GM23338 (cell line): ENCODE results near the gene ERCC5. TPM values are rescaled to one million over a fixed set of nuclear protein-coding genes. Genes with fewer than 3 reads are reported as not detected.

Source experiments
- ATAC-seq: fragments of 200-7000 bp; cut with Tn5 transposase; 3 replicates; pipeline ENCODE4 v1.9.1; 2020
- DNase-seq: peaks from one replicate; pipeline ENCODE4 v3.0.0-alpha.2; 2015; ENCODE audit warnings: low spot score
- H2AFZ ChIP-seq: fragments of 200-600 bp; sonication (generic); 2 replicates; pipeline ENCODE4 v1.8.0; 2016; ENCODE audit warnings: antibody characterized with exemption, mild to moderate bottlenecking, moderate library complexity
- H3F3A ChIP-seq: fragments of 200-600 bp; sonication (generic); replicated peaks from 2 replicates; pipeline ENCODE4 v1.8.0; 2017; ENCODE audit warnings: antibody characterized with exemption, mixed run types, low read depth
- H3K27ac ChIP-seq: fragments of 200-600 bp; sonication (generic); 2 replicates; pipeline ENCODE4 v1.6.1; 2016; ENCODE audit warnings: low read depth
- H3K27me3 ChIP-seq: fragments of 200-600 bp; sonication (generic); 2 replicates; pipeline ENCODE4 v1.8.0; 2016; ENCODE audit warnings: mild to moderate bottlenecking, mixed run types, moderate library complexity; ENCODE audit not compliant: insufficient read depth
- H3K36me3 ChIP-seq: fragments of 200-600 bp; sonication (generic); 2 replicates; pipeline ENCODE4 v1.8.0; 2016; ENCODE audit warnings: mild to moderate bottlenecking; ENCODE audit not compliant: insufficient read depth
- H3K4me1 ChIP-seq: fragments of 200-600 bp; sonication (generic); 2 replicates; pipeline ENCODE4 v1.8.0; 2016; ENCODE audit warnings: mild to moderate bottlenecking, moderate library complexity; ENCODE audit not compliant: insufficient read depth
- H3K4me2 ChIP-seq: fragments of 200-600 bp; sonication (generic); 2 replicates; pipeline ENCODE4 v1.7.1; 2017; ENCODE audit warnings: mixed run types
- H3K4me3 ChIP-seq: fragments of 200-600 bp; sonication (generic); 2 replicates; pipeline ENCODE4 v1.6.1; 2016; ENCODE audit warnings: mixed run types
- H3K79me2 ChIP-seq: fragments of 200-600 bp; sonication (generic); replicated peaks from 2 replicates; pipeline ENCODE4 v1.8.0; 2017; ENCODE audit warnings: mild to moderate bottlenecking; ENCODE audit not compliant: insufficient read depth
- H3K9me2 ChIP-seq: fragments of 200-600 bp; sonication (generic); 2 replicates; pipeline ENCODE4 v1.8.0; 2017; ENCODE audit not compliant: insufficient read depth
- H4K20me1 ChIP-seq: fragments of 200-600 bp; sonication (generic); replicated peaks from 2 replicates; pipeline ENCODE4 v1.8.0; 2017; ENCODE audit warnings: mild to moderate bottlenecking; ENCODE audit not compliant: insufficient read depth
- H3K27ac Mint-ChIP-seq: 2 replicates; pipeline ENCODE4 v1.8.0; 2020; ENCODE audit warnings: inconsistent platforms, mild to moderate bottlenecking, moderate library complexity, mixed read lengths
- H3K27me3 Mint-ChIP-seq: 3 replicates; pipeline ENCODE4 v1.8.0; 2022; ENCODE audit warnings: low read depth, mild to moderate bottlenecking, moderate library complexity, mixed read lengths, inconsistent platforms; ENCODE audit not compliant: insufficient read depth, poor library complexity
- H3K36me3 Mint-ChIP-seq: 3 replicates; pipeline ENCODE4 v1.8.0; 2021; ENCODE audit warnings: low read depth, mild to moderate bottlenecking, inconsistent platforms, moderate library complexity, mixed read lengths
- H3K4me1 Mint-ChIP-seq: 3 replicates; pipeline ENCODE4 v1.8.0; 2020; ENCODE audit warnings: mild to moderate bottlenecking, inconsistent platforms, mixed read lengths
- H3K4me3 Mint-ChIP-seq: 3 replicates; pipeline ENCODE4 v1.8.0; 2021; ENCODE audit warnings: moderate library complexity, mild to moderate bottlenecking, inconsistent platforms, mixed read lengths
- H3K9me3 Mint-ChIP-seq: 3 replicates; pipeline ENCODE4 v1.8.0; 2020; ENCODE audit warnings: moderate library complexity, mild to moderate bottlenecking, inconsistent platforms, mixed read lengths
- CREB1 ChIP-seq: fragments of 250-450 bp; sonication (Bioruptor Pico); IDR thresholded peaks from 2 replicates; pipeline ENCODE4 v1.5.0; 2020; ENCODE audit warnings: low read depth, mild to moderate bottlenecking, moderate library complexity
- EZH2 ChIP-seq: fragments of 200-600 bp; sonication (generic); IDR thresholded peaks from one replicate; pipeline ENCODE4 v1.8.0; 2017; ENCODE audit warnings: antibody characterized with exemption, mild to moderate bottlenecking, low read depth; ENCODE audit not compliant: unreplicated experiment
- EZH2phosphoT487 ChIP-seq: fragments of 200-600 bp; sonication (generic); IDR thresholded peaks from one replicate; pipeline ENCODE4 v1.8.1; 2018; ENCODE audit warnings: antibody characterized with exemption; ENCODE audit not compliant: unreplicated experiment
- JUNB ChIP-seq: IDR thresholded peaks from one replicate; pipeline ENCODE4 v1.6.1; 2016; ENCODE audit warnings: antibody characterized with exemption; ENCODE audit not compliant: unreplicated experiment
- NANOG ChIP-seq: IDR thresholded peaks from 2 replicates; pipeline ENCODE4 v1.6.1; 2016; ENCODE audit warnings: antibody characterized with exemption, borderline replicate concordance
- POLR2AphosphoS5 ChIP-seq: IDR thresholded peaks from 2 replicates; pipeline ENCODE4 v1.6.1; 2016; ENCODE audit warnings: antibody characterized with exemption, low read depth
- STAT1 ChIP-seq: IDR thresholded peaks from one replicate; pipeline ENCODE4 v1.6.1; 2016; ENCODE audit warnings: antibody characterized with exemption; ENCODE audit not compliant: unreplicated experiment
- ZNF114 ChIP-seq: fragments of 250-450 bp; sonication (Bioruptor Pico); IDR thresholded peaks from 2 replicates; pipeline ENCODE4 v1.5.0; 2020; ENCODE audit warnings: mild to moderate bottlenecking, moderate library complexity
- ZNF331 ChIP-seq: fragments of 250-450 bp; sonication (Bioruptor Pico); IDR thresholded peaks from 2 replicates; pipeline ENCODE4 v1.5.0; 2020; ENCODE audit warnings: low read depth, mild to moderate bottlenecking, moderate library complexity
- polyA plus RNA-seq: library from polyadenylated mRNA; unstranded; fragments of >200 nt; fragmentation: Nextera tagmentation; extraction: Ambion mirVana; gene quantifications from 2 replicates; pipeline ENCODE4 v1.2.1, GENCODE V29; 2016
- total RNA-seq: library from RNA; depleted of rRNA; stranded (reverse); fragments of >200 nt; shearing (Covaris generic); gene quantifications from 2 replicates; pipeline ENCODE4 v1.2.3, GENCODE V29; 2014
- TF ChIP-seq, protein P1 (sequence below): IDR thresholded peaks from 2 replicates; pipeline ENCODE4 v1.6.1; 2016; ENCODE audit warnings: antibody characterized with exemption
- TF ChIP-seq, protein P2 (sequence below), 2 experiments: fragments of 200-600 bp in 1 of 2; sonication (generic) in 1 of 2; conservative IDR thresholded peaks; 2 replicates each; pipeline versions ENCODE4 v1.5.1 to v1.6.1; 2016 to 2017; ENCODE audit warnings: antibody characterized with exemption in 2 of 2, low read depth in 2 of 2, mild to moderate bottlenecking in 2 of 2, moderate library complexity in 1 of 2
- TF ChIP-seq, protein P3 (sequence below): IDR thresholded peaks from one replicate; pipeline ENCODE4 v1.6.1; 2018; ENCODE audit warnings: antibody characterized with exemption; ENCODE audit not compliant: unreplicated experiment

Gene ERCC5
- total and polyA plus RNA-seq, 2 experiments from 2014 or later: 25.4 to 26.2 TPM

DNA sequence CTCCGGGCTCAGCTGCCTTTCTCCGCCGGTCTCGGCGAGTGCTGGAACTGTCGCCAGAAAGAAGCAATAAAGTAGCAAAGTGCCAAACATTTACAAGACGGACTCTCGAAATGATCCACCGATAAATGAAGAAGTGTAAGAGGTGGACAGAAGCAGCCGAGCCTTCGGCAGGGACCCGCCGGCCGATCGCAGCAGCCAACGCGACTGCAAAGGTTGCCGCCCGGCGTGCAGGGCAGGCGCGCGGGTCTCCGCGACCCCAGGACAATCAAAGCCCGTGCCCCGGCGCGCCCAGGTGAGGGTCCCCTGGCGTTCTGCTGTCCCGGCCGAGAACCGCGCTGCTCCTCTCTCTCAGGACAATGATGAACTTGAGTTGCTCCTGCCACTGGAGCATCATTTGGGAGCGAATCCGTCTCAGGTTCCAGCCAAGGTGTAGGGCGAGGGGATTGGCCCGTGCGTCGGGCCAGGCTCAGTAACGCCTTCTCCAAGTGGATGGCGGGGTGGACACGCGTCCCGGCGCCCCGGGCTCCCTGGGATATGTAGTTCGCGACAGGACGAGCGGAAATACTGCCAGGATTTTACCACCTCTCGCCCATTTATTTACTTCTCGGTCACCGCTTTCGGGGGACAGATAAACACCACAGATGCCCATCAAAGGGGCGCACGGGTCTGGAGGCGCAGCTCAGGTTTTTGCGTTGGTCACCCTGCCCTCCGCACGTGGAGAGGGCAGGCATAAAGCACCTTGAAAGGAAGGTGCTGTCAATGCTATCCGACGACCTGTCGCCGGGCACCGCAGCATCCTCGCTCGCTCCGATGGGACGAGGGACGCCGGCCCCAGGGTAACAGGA lies 47.0 kb upstream of the ERCC5 start, which contains the start of the genes BIVM and POGLUT2:
Gene BIVM (plus strand): TSS at position 539 of the 845 bp plus-strand sequence. CDS start 8,149 bp downstream, outside the sequence.
Gene POGLUT2 (minus strand): TSS at position 396 of the 845 bp plus-strand sequence. CDS start 306 bp downstream, at position 90.
- H3K4me2 ChIP-seq: peak within 1 kb of the TSS; percentile 88
- no peak within 1 kb of the TSS for H3K27ac ChIP-seq
- H4K20me1 ChIP-seq: peaks cover 6% of the 10 kb centered on the region; the same call in 1 of the 2 replicates
- peaks cover 17% of the 10 kb centered on the region for H3K4me1 ChIP-seq
- peak within 1 kb of the TSS; percentile 93 for H3K4me3 Mint-ChIP-seq
- DNase-seq: peak; percentile 98
- peak within 1 kb of the TSS; percentile 76 for H3K4me3 ChIP-seq
- peaks cover 10% of the 10 kb centered on the region for H3K4me1 Mint-ChIP-seq
- no peaks in the 10 kb centered on the region for H3K9me3 Mint-ChIP-seq
- no peaks in the 10 kb centered on the region for H3K9me2 ChIP-seq
- H3K36me3 Mint-ChIP-seq: no peaks in the 10 kb centered on the region; the same call in 2 of the 3 replicates
- H3K36me3 ChIP-seq: no peaks in the 10 kb centered on the region
- no peak for TF ChIP-seq ZNF114 (CRISPR knock-in tag)
- TF ChIP-seq, protein P1, sequence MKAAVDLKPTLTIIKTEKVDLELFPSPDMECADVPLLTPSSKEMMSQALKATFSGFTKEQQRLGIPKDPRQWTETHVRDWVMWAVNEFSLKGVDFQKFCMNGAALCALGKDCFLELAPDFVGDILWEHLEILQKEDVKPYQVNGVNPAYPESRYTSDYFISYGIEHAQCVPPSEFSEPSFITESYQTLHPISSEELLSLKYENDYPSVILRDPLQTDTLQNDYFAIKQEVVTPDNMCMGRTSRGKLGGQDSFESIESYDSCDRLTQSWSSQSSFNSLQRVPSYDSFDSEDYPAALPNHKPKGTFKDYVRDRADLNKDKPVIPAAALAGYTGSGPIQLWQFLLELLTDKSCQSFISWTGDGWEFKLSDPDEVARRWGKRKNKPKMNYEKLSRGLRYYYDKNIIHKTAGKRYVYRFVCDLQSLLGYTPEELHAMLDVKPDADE: peak; percentile 86
- peak; percentile 90 for TF ChIP-seq CREB1
- peak; percentile 35 for TF ChIP-seq EZH2
- no peak for TF ChIP-seq NANOG
- TF ChIP-seq, protein P2, sequence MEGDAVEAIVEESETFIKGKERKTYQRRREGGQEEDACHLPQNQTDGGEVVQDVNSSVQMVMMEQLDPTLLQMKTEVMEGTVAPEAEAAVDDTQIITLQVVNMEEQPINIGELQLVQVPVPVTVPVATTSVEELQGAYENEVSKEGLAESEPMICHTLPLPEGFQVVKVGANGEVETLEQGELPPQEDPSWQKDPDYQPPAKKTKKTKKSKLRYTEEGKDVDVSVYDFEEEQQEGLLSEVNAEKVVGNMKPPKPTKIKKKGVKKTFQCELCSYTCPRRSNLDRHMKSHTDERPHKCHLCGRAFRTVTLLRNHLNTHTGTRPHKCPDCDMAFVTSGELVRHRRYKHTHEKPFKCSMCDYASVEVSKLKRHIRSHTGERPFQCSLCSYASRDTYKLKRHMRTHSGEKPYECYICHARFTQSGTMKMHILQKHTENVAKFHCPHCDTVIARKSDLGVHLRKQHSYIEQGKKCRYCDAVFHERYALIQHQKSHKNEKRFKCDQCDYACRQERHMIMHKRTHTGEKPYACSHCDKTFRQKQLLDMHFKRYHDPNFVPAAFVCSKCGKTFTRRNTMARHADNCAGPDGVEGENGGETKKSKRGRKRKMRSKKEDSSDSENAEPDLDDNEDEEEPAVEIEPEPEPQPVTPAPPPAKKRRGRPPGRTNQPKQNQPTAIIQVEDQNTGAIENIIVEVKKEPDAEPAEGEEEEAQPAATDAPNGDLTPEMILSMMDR (conservative IDR thresholded peaks at IDR 0.05; ENCODE audit: low read depth in 2 of 2): no peak
- TF ChIP-seq, protein P3, sequence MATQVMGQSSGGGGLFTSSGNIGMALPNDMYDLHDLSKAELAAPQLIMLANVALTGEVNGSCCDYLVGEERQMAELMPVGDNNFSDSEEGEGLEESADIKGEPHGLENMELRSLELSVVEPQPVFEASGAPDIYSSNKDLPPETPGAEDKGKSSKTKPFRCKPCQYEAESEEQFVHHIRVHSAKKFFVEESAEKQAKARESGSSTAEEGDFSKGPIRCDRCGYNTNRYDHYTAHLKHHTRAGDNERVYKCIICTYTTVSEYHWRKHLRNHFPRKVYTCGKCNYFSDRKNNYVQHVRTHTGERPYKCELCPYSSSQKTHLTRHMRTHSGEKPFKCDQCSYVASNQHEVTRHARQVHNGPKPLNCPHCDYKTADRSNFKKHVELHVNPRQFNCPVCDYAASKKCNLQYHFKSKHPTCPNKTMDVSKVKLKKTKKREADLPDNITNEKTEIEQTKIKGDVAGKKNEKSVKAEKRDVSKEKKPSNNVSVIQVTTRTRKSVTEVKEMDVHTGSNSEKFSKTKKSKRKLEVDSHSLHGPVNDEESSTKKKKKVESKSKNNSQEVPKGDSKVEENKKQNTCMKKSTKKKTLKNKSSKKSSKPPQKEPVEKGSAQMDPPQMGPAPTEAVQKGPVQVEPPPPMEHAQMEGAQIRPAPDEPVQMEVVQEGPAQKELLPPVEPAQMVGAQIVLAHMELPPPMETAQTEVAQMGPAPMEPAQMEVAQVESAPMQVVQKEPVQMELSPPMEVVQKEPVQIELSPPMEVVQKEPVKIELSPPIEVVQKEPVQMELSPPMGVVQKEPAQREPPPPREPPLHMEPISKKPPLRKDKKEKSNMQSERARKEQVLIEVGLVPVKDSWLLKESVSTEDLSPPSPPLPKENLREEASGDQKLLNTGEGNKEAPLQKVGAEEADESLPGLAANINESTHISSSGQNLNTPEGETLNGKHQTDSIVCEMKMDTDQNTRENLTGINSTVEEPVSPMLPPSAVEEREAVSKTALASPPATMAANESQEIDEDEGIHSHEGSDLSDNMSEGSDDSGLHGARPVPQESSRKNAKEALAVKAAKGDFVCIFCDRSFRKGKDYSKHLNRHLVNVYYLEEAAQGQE: no peak
- no peak for TF ChIP-seq ZNF331 (CRISPR knock-in tag)
- TF ChIP-seq EZH2phosphoT487: no peak
- no peak for TF ChIP-seq JUNB
- TF ChIP-seq POLR2AphosphoS5: peak; percentile 87
- TF ChIP-seq STAT1: no peak
- H3K27me3 Mint-ChIP-seq: peaks cover 21% of the 10 kb centered on the region
- peak; percentile 91 for ATAC-seq
- no peak within 1 kb of the TSS for H3K27ac Mint-ChIP-seq
- H2AFZ ChIP-seq: peak within 1 kb of the TSS; percentile 97
- peaks cover 9% of the 10 kb centered on the region; the same call in 1 of the 2 replicates for H3K79me2 ChIP-seq
- H3K27me3 ChIP-seq: peaks cover 39% of the 10 kb centered on the region
- peaks cover 3% of the 10 kb centered on the region; the same call in 1 of the 2 replicates for H3F3A ChIP-seq
